ENCODE measurements around the gene CDKN1C.

The CDKN1C gene

DNA sequence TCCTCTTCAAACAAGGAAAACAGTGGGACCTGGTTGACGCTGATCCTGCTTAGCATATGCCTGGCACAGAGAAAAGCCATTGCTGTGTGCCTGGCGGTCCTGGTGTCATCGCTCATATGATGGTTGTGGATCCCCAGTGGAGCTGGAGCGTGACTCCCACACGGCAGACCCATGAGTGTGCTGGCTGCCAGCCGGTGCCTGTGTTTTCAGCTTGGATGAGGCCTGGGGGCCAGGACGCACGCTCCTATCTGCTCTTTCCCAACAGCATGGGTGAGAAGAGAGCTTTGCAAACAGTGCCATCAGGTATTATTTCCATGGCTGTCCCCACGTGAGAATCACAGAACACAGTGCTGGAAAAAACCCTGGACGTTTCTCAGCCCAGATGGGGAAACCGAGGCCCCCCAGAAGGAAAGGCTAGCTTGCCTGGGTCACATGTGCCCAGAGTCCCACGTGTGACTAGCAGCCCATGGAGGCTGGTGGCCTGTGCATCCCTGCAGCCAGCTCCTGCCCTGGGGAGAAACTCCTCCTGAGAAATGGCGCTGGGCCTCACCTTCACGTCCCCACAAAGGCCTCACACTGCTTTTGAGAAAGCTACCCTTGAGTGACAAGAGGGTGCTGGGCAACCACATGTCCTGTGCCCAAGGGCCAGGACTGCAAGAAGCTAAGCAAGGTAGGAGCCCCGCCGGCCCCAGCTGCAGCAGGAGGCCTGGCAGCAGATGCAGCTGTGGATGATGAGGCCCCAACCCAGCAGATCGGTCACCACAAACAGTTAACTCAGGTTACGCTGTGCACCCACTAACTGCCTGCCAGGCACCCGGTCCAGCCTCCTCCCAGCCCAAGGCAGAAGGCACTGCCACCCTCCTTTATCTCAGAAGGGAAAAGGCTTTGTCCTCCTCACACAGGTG, 4.2 kb downstream of the CDKN1C start:
- TF ChIP-seq TAF1 (IDR thresholded peaks at IDR 0.05; ENCODE audit: low read depth) (no peak), ZBTB7A (IDR thresholded peaks at IDR 0.05; ENCODE audit: low read depth) (no peak), EGR1 (IDR thresholded peaks at IDR 0.05) (no peak), NFIC (IDR thresholded peaks at IDR 0.05) (no peak), EP300 (IDR thresholded peaks at IDR 0.05; ENCODE audit: borderline replicate concordance) (no peak), TEAD4 (IDR thresholded peaks at IDR 0.05) (no peak), YY1 (IDR thresholded peaks at IDR 0.05; ENCODE audit: low read depth) (no peak)
- TF ChIP-seq, protein P1, sequence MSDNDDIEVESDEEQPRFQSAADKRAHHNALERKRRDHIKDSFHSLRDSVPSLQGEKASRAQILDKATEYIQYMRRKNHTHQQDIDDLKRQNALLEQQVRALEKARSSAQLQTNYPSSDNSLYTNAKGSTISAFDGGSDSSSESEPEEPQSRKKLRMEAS (IDR thresholded peaks at IDR 0.05), result no peak

DNA sequence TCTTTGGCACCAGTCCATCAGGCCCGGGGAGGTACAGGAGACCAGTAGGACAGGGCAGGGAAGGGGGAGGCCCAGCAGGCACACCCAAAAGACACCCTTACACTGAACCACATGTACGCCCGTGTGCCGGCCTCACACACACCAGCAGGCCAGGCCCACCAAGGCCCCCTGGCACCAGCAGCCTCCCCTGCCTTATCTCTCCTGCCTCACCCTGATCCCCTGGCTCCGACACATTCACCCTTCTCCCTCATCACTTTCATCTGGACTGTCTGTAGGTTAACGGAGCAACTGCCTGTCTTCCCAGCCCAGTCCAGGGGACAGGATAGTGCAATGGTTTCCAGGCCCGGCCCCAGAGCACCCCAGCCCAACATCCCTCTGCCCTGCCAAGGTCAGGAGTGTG, 4.9 kb downstream of the CDKN1C start:
- no peak for TF ChIP-seq CREB1 (IDR thresholded peaks at IDR 0.05; ENCODE audit: low read depth)
- no peak for TF ChIP-seq CEBPB (IDR thresholded peaks at IDR 0.05)
- no peak for TF ChIP-seq TCF12 (IDR thresholded peaks at IDR 0.05; ENCODE audit: low read depth)
- no peak for TF ChIP-seq RAD21 (IDR thresholded peaks at IDR 0.05; ENCODE audit: low read depth)
- TF ChIP-seq, protein P1 (IDR thresholded peaks at IDR 0.05), result no peak
- TF ChIP-seq EGR1 (IDR thresholded peaks at IDR 0.05), result no peak

DNA sequence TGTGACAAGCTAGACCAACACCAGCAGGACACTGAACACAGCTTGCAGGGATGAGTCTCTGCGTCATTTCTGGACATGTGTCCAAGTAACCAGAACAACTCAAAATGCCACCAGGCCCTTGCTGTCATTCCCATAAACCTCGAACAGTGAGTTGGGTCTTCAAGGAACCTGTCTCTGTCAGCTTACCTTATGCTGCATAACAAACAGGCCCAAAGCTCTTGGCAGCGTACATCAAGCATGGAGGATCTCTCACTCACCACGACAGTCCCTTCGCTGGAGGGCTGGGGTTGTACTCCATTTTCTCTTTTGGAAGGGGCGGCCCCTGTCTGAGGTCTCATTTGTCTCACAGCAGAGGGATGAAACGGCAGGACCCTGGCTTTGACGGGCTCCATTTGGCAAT, 6.8 kb downstream of the CDKN1C start:
- TF ChIP-seq ZBTB7A (IDR thresholded peaks at IDR 0.05; ENCODE audit: low read depth), result no peak
- TF ChIP-seq NFIC (IDR thresholded peaks at IDR 0.05), result no peak
- TF ChIP-seq FOXM1 (IDR thresholded peaks at IDR 0.05; ENCODE audit: borderline replicate concordance, low read depth), result no peak
- no peak for TF ChIP-seq YY1 (IDR thresholded peaks at IDR 0.05; ENCODE audit: low read depth)
- TF ChIP-seq TAF1 (IDR thresholded peaks at IDR 0.05; ENCODE audit: low read depth), result no peak
- TF ChIP-seq, protein P2, sequence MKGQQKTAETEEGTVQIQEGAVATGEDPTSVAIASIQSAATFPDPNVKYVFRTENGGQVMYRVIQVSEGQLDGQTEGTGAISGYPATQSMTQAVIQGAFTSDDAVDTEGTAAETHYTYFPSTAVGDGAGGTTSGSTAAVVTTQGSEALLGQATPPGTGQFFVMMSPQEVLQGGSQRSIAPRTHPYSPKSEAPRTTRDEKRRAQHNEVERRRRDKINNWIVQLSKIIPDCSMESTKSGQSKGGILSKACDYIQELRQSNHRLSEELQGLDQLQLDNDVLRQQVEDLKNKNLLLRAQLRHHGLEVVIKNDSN (IDR thresholded peaks at IDR 0.05), result no peak
- TF ChIP-seq, protein P3, sequence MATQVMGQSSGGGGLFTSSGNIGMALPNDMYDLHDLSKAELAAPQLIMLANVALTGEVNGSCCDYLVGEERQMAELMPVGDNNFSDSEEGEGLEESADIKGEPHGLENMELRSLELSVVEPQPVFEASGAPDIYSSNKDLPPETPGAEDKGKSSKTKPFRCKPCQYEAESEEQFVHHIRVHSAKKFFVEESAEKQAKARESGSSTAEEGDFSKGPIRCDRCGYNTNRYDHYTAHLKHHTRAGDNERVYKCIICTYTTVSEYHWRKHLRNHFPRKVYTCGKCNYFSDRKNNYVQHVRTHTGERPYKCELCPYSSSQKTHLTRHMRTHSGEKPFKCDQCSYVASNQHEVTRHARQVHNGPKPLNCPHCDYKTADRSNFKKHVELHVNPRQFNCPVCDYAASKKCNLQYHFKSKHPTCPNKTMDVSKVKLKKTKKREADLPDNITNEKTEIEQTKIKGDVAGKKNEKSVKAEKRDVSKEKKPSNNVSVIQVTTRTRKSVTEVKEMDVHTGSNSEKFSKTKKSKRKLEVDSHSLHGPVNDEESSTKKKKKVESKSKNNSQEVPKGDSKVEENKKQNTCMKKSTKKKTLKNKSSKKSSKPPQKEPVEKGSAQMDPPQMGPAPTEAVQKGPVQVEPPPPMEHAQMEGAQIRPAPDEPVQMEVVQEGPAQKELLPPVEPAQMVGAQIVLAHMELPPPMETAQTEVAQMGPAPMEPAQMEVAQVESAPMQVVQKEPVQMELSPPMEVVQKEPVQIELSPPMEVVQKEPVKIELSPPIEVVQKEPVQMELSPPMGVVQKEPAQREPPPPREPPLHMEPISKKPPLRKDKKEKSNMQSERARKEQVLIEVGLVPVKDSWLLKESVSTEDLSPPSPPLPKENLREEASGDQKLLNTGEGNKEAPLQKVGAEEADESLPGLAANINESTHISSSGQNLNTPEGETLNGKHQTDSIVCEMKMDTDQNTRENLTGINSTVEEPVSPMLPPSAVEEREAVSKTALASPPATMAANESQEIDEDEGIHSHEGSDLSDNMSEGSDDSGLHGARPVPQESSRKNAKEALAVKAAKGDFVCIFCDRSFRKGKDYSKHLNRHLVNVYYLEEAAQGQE (IDR thresholded peaks at IDR 0.05; ENCODE audit: low read depth), result no peak
- TF ChIP-seq CEBPB (IDR thresholded peaks at IDR 0.05), result no peak
- no peak for TF ChIP-seq TEAD4 (IDR thresholded peaks at IDR 0.05)

DNA sequence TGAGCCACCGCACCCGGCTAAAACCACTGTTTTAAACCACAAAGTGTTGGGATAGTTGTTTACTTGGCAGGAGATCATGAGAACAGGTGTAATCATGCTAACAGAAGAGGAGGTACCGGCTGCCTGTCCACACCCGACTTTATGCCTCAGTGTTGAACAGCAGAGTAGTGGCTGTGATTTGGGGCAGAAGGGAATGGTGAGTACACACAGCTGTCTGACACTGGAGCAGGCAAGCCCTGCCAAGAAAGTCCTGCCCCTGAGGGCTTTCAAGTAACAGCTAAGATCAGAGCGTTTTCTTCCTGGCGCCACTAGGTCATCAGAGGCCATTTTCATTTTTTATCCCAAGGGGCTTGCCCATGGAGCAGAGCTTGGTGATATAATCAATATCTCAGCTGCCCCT, 8.1 kb downstream of the CDKN1C start:
- TF ChIP-seq YY1 (IDR thresholded peaks at IDR 0.05; ENCODE audit: low read depth), result no peak
- TF ChIP-seq TAF1 (IDR thresholded peaks at IDR 0.05; ENCODE audit: low read depth), result no peak
- TF ChIP-seq, protein P1 (IDR thresholded peaks at IDR 0.05), result no peak
- no peak for TF ChIP-seq NFIC (IDR thresholded peaks at IDR 0.05)
- no peak for TF ChIP-seq FOXM1 (IDR thresholded peaks at IDR 0.05; ENCODE audit: borderline replicate concordance, low read depth)
- TF ChIP-seq TEAD4 (IDR thresholded peaks at IDR 0.05), result no peak
- no peak for TF ChIP-seq RAD21 (IDR thresholded peaks at IDR 0.05; ENCODE audit: low read depth)
- no peak for TF ChIP-seq ZBTB7A (IDR thresholded peaks at IDR 0.05; ENCODE audit: low read depth)
- TF ChIP-seq EP300 (IDR thresholded peaks at IDR 0.05; ENCODE audit: borderline replicate concordance), result no peak
- no peak for TF ChIP-seq EGR1 (IDR thresholded peaks at IDR 0.05)
- no peak for TF ChIP-seq CREB1 (IDR thresholded peaks at IDR 0.05; ENCODE audit: low read depth)
- TF ChIP-seq, protein P2 (IDR thresholded peaks at IDR 0.05), result no peak
- TF ChIP-seq, protein P3 (IDR thresholded peaks at IDR 0.05; ENCODE audit: low read depth), result no peak
- TF ChIP-seq TCF12 (IDR thresholded peaks at IDR 0.05; ENCODE audit: low read depth), result no peak
- no peak for TF ChIP-seq CEBPB (IDR thresholded peaks at IDR 0.05)

DNA sequence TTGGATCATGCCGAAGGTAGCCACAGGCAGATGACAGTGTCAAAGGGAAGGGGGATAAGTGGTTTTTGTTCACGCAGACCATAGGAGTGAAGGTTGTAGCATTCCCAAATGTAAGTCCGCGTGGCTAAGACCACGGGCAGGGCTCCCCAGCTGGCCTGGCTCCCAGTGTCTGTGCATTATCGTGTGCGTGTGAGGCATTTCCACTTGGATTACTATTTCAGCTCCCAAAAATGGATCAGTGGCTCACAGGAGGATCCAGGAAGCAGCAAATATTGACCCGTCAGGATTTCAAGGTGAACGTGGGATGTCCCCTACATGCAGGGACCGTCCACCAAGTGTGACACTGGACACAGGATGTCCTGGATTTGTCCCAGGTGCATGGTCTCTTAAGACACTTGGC, 10.6 kb downstream of the CDKN1C start:
- TF ChIP-seq EP300 (IDR thresholded peaks at IDR 0.05; ENCODE audit: borderline replicate concordance), result no peak
- TF ChIP-seq TEAD4 (IDR thresholded peaks at IDR 0.05), result no peak
- TF ChIP-seq EGR1 (IDR thresholded peaks at IDR 0.05), result no peak
- TF ChIP-seq CREB1 (IDR thresholded peaks at IDR 0.05; ENCODE audit: low read depth), result no peak
- no peak for TF ChIP-seq FOXM1 (IDR thresholded peaks at IDR 0.05; ENCODE audit: borderline replicate concordance, low read depth)
- TF ChIP-seq, protein P3 (IDR thresholded peaks at IDR 0.05; ENCODE audit: low read depth), result no peak
- TF ChIP-seq, protein P2 (IDR thresholded peaks at IDR 0.05), result no peak
- TF ChIP-seq YY1 (IDR thresholded peaks at IDR 0.05; ENCODE audit: low read depth), result no peak
- TF ChIP-seq ZBTB7A (IDR thresholded peaks at IDR 0.05; ENCODE audit: low read depth), result no peak
- TF ChIP-seq RAD21 (IDR thresholded peaks at IDR 0.05; ENCODE audit: low read depth), result no peak
- no peak for TF ChIP-seq CEBPB (IDR thresholded peaks at IDR 0.05)
- TF ChIP-seq, protein P1 (IDR thresholded peaks at IDR 0.05), result no peak
- no peak for TF ChIP-seq TAF1 (IDR thresholded peaks at IDR 0.05; ENCODE audit: low read depth)
- no peak for TF ChIP-seq NFIC (IDR thresholded peaks at IDR 0.05)
- no peak for TF ChIP-seq TCF12 (IDR thresholded peaks at IDR 0.05; ENCODE audit: low read depth)
